Colonic mucosa (tissue), 4 donors: ENCODE measurements around the gene GPX7. TPM values are rescaled to one million over a fixed set of nuclear protein-coding genes. Genes with fewer than 3 reads are reported as not detected.

ENCODE experiments used
- DNase-seq: peaks from one replicate; pipeline ENCODE4 v3.0.0-alpha.2; 2020
- H3K27ac ChIP-seq: fragments of 200-600 bp; one replicate; pipeline ENCODE4 v1.8.0; 2021
- H3K27me3 ChIP-seq: fragments of 200-600 bp; one replicate; pipeline ENCODE4 v1.8.0; 2021
- H3K36me3 ChIP-seq: fragments of 200-600 bp; one replicate; pipeline ENCODE4 v1.8.0; 2021
- H3K4me1 ChIP-seq: fragments of 200-600 bp; one replicate; pipeline ENCODE4 v1.8.0; 2021; ENCODE audit warnings: mild to moderate bottlenecking
- H3K4me3 ChIP-seq: fragments of 200-600 bp; one replicate; pipeline ENCODE4 v1.8.0; 2021
- H3K9ac ChIP-seq, 2 donors: one replicate each; pipeline ENCODE4 v1.7.0; 2013; ENCODE audit warnings: control low read depth in 2 of 2, low read depth in 2 of 2, low read length in 2 of 2
- H3K9me3 ChIP-seq: fragments of 200-600 bp; one replicate; pipeline ENCODE4 v1.8.0; 2021
- intact Hi-C: fragments of 100-400 bp; cut with DNase I; formaldehyde crosslinking; loops from one replicate; pipeline ENCODE4 v1.14.1; 2022
- total RNA-seq, 2 donors: library from RNA; stranded (reverse); fragmentation: NEBNext Ultra II Directional in 1 of 2; extraction: Animal tissue kit (Norgen Biotek cat#: 25700) in 1 of 2; gene quantifications; one replicate each; pipeline ENCODE4 v1.2.1, GENCODE V29; 2021
- TF ChIP-seq, protein P1 (sequence below): fragments of 200-600 bp; IDR thresholded peaks from one replicate; pipeline ENCODE4 v1.8.0; 2022; ENCODE audit warnings: antibody characterized with exemption, mild to moderate bottlenecking
- donor health status: healthy.
- donor health status: DM: no; HTN: no; CAD: no.
- donor health status: DM: no; HTN: no; CAD: no.

The GPX7 gene
- total RNA-seq, 2 donors from 2014 or later, result 1.8 to 6.0 TPM

DNA sequence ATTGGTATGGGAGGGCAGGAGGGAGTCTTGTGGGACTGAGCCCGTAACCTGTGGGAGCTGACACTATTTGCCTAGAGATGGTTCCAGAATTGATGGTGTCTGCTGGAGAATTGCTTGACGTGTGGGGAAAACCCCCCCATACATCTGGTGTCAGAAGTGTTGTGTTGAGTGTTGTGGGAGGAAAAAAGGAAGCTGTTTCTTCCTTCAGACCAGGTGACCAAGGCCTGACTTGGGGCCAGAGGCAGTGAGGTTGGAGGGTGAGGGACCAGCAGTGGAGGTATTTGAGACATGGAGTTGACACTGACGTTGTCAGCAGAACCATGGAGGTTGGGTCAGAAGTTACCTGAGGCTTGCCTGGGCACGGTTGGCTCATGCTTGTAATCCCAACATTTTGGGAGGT is 39.1 kb downstream of the GPX7 start:
- DNase-seq, result no peak
- no peak overlapping the region for H3K9ac ChIP-seq
- TF ChIP-seq, protein P1, sequence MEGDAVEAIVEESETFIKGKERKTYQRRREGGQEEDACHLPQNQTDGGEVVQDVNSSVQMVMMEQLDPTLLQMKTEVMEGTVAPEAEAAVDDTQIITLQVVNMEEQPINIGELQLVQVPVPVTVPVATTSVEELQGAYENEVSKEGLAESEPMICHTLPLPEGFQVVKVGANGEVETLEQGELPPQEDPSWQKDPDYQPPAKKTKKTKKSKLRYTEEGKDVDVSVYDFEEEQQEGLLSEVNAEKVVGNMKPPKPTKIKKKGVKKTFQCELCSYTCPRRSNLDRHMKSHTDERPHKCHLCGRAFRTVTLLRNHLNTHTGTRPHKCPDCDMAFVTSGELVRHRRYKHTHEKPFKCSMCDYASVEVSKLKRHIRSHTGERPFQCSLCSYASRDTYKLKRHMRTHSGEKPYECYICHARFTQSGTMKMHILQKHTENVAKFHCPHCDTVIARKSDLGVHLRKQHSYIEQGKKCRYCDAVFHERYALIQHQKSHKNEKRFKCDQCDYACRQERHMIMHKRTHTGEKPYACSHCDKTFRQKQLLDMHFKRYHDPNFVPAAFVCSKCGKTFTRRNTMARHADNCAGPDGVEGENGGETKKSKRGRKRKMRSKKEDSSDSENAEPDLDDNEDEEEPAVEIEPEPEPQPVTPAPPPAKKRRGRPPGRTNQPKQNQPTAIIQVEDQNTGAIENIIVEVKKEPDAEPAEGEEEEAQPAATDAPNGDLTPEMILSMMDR, result no peak

DNA sequence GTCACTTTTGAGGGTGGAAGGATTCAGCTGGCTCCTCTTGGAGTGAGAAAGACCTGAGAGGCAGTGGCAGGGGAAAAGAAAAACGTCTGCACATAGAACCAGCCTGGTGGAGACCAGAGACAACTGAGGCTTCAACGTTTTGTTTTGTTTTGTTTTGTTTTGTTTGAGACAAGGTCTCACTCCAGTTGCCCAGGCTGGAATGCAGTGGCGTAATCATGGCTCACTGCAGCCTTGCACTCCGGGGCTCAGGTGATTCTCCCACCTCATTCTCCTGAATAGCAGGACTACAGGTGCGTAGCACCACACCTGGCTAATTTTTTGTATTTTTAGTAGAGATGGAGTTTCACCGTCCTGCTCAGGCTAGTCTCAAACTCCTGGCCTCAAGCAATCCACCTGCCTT is 43.1 kb downstream of the GPX7 start:
- intact Hi-C loops, result no loop called here
- Histone ChIP-seq H3K36me3 (no peaks in the 10 kb centered on the region), H3K9me3 (no peaks in the 10 kb centered on the region), H3K4me3 (no peak overlapping the region), H3K27me3 (no peaks in the 10 kb centered on the region), H3K9ac (no peak overlapping the region), H3K27ac (no peak overlapping the region), H3K4me1 (no peaks in the 10 kb centered on the region)
- TF ChIP-seq, protein P1, result no peak
- DNase-seq, result no peak

More for the DNA sequence above, 39.1 kb downstream of the GPX7 start:
- Histone ChIP-seq H3K36me3 (no peaks in the 10 kb centered on the region), H3K4me3 (no peak overlapping the region), H3K4me1 (no peaks in the 10 kb centered on the region), H3K27ac (no peak overlapping the region), H3K9me3 (no peaks in the 10 kb centered on the region), H3K27me3 (no peaks in the 10 kb centered on the region)
- intact Hi-C loops, result no loop called here

DNA sequence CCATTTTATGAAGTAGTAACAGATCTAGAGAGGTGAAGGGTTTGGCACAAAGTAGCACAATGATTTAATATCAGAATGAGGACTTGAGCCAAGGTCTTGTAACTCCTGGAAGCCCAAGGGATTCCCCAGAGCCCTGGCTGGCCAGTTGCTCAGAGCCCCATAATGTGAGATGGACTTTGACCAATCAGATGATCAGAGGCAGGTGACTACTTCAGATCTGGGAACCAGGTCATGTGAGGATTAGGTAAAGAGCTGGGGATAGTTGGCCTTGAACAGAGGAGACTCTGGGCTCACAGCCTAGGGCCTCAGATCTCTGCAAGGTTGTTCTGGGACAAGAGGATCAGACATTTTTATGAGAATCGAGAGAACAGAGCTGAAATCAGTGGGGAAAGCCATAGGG is 49.7 kb downstream of the GPX7 start:
- Histone ChIP-seq H3K4me1 (no peaks in the 10 kb centered on the region), H3K9ac (no peak overlapping the region), H3K27me3 (no peaks in the 10 kb centered on the region), H3K9me3 (no peaks in the 10 kb centered on the region), H3K36me3 (no peaks in the 10 kb centered on the region), H3K4me3 (no peak overlapping the region), H3K27ac (no peak overlapping the region)
- intact Hi-C loops, result no loop called here
- TF ChIP-seq, protein P1, result no peak
- no peak for DNase-seq

DNA sequence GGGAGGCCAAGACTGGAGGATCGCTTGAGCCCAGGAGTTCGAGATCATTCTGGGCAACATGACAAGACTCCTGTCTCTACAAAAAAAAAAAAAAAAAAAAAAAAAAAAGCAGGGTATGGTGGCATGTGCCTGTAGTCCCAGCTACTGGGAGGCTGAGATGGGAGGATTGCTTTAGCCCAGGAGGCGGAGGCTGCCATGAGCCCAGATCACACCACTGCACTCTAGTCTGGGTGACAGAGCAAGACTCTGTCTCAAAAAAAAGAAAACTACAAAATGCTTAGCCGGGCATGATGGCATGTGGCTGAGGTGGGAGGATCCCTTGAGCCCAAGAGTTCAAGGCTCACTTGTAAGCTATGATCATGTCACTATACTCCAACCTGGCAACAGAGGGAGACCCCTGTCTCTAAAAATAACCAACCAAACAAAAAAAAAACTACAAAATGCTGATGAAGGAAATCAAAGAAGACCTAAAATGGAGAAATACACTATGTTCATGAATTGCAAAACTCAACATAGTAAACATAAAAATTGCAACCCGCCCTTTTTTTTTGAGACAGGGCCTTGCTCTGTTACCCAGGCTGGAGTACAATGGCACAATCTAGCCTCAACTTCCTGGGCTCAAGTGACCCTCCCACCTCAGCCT is 51.2 kb downstream of the GPX7 start:
- Histone ChIP-seq H3K27me3 (no peaks in the 10 kb centered on the region), H3K9me3 (no peaks in the 10 kb centered on the region), H3K4me1 (no peaks in the 10 kb centered on the region), H3K9ac (no peak overlapping the region), H3K27ac (no peak overlapping the region), H3K36me3 (no peaks in the 10 kb centered on the region), H3K4me3 (no peak overlapping the region)
- intact Hi-C loops, result no loop called here
- TF ChIP-seq, protein P1, result no peak
- no peak for DNase-seq

DNA sequence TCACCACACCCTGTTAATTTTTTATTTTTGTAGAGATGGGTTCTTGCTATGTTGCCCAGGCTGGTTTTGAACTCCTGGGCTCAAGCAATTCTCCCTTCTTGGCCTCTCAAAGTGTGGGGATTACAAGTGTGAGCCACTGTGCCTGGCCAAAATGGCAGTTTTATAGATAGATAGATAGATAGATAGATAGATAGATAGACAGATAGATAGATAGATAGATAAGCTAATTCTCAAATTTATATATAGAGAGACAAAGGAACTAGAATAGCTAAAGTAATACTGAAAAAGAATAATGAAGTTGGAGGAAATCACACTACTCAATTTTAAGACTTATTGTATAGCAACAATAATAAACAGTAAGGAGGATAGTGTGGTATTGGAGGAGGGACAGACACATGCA is 51.9 kb downstream of the GPX7 start:
- intact Hi-C loops, result no loop called here
- TF ChIP-seq, protein P1, result no peak
- no peak for DNase-seq
- Histone ChIP-seq H3K9ac (no peak overlapping the region), H3K36me3 (no peaks in the 10 kb centered on the region), H3K27me3 (no peaks in the 10 kb centered on the region), H3K9me3 (no peaks in the 10 kb centered on the region), H3K4me1 (no peaks in the 10 kb centered on the region), H3K27ac (no peak overlapping the region), H3K4me3 (no peak overlapping the region)
